Fibroblast of the aortic adventitia (primary cell): ENCODE results near the gene SV2B. TPM values are rescaled to one million over a fixed set of nuclear protein-coding genes. Genes with fewer than 3 reads are reported as not detected.

Experiments
- DNase-seq: peaks from one replicate; pipeline ENCODE4 v3.0.0-alpha.2; 2010; ENCODE audit warnings: low read depth
- H3K4me3 ChIP-seq: 2 replicates; pipeline ENCODE4 v1.5.1; 2011; ENCODE audit warnings: low read depth, mild to moderate bottlenecking, control low read depth, low read length, moderate library complexity
- total RNA-seq: library from RNA; depleted of rRNA; stranded (reverse); fragments of >200 nt; gene quantifications from 2 replicates; pipeline ENCODE4 v1.2.3, GENCODE V29; 2012; ENCODE audit warnings: low replicate concordance
- TF ChIP-seq, protein P1 (sequence below): IDR thresholded peaks from 2 replicates; pipeline ENCODE4 v1.5.1; 2011; ENCODE audit warnings: mild to moderate bottlenecking, low read length, control low read depth, inconsistent platforms; ENCODE audit not compliant: insufficient read depth

SV2B gene
- total RNA-seq, 1 donor = not detected

DNA sequence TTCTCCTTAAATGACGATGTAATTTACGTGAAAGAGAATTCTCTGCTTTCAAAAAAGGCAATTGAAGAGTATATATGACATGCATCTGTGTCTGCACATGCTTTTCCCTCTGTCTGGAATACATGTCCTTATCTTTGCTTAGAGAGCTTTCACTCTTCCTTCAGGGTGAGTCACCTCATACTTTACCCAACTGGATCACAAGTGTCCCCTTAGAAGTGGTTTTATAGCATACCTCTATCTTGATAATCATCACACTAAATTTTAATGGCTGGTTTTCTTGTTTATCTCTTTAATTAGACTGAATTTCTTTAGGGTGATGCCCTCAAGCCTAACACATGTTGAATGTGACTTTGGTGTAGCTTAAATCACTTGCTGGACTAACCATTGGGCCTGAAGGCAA lies 178.9 kb downstream of the SV2B start:
- TF ChIP-seq, protein P1, sequence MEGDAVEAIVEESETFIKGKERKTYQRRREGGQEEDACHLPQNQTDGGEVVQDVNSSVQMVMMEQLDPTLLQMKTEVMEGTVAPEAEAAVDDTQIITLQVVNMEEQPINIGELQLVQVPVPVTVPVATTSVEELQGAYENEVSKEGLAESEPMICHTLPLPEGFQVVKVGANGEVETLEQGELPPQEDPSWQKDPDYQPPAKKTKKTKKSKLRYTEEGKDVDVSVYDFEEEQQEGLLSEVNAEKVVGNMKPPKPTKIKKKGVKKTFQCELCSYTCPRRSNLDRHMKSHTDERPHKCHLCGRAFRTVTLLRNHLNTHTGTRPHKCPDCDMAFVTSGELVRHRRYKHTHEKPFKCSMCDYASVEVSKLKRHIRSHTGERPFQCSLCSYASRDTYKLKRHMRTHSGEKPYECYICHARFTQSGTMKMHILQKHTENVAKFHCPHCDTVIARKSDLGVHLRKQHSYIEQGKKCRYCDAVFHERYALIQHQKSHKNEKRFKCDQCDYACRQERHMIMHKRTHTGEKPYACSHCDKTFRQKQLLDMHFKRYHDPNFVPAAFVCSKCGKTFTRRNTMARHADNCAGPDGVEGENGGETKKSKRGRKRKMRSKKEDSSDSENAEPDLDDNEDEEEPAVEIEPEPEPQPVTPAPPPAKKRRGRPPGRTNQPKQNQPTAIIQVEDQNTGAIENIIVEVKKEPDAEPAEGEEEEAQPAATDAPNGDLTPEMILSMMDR = no peak
- H3K4me3 ChIP-seq = no peak overlapping the region
- no peak for DNase-seq

DNA sequence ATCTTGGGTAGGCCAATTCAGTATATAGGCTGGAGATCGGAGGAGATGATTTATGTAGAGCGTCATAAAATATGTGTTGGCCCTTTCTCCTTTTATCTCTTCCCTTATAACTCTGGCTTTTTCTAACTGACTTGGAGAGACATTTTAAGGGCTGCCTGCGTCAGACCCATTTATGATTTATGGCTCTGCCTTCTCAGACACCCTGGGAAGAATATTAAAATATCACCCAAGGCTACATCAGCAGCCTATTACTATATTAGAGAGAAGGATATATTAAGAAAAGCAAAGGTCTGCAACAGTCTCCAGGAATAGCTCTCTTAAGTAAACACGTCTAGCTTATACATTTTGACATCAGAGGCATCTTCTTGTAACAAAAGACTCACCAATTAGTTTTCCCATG lies 179.4 kb downstream of the SV2B start:
- no peak overlapping the region for H3K4me3 ChIP-seq
- DNase-seq = no peak
- TF ChIP-seq, protein P1 = no peak

DNA sequence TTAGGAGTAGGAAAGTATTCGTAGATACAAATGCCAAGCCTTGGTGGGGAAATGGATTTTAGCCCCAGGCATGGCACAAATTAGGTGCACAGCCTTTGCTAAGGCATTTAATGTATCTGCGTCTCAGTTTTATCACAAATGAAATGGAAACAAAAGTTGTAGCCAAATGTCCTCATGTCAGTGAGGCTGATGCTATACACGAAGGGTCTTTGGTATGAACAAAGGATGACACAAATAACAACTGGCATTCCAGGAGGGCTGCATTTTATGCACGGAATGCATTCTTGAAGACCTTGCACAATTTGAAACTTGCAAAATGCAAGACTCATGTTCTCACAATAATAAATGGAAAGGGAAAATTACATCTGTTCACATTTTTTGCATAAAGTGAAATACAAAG lies 181.9 kb downstream of the SV2B start:
- H3K4me3 ChIP-seq = no peak overlapping the region
- DNase-seq = no peak
- TF ChIP-seq, protein P1 = no peak

DNA sequence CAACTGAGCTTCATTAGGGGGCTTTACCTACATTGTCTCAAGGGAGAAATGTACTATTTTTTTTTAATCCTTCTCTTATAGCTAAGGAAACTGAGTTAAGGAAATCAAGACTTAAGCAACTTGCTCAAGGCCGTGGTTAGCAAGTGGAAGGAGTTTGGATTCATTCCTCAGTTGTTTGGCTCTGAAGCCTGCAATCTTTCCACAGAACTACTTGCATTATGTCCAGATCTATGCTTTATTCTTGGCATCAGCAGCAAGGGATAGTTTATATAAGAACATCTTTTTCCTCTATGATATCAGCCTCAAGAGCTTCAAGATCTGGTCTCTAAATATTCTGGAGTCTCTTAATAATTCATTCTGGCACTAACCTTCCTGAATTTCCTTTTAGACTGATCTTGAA lies 182.4 kb downstream of the SV2B start:
- no peak overlapping the region for H3K4me3 ChIP-seq
- no peak for DNase-seq
- TF ChIP-seq, protein P1 = no peak

DNA sequence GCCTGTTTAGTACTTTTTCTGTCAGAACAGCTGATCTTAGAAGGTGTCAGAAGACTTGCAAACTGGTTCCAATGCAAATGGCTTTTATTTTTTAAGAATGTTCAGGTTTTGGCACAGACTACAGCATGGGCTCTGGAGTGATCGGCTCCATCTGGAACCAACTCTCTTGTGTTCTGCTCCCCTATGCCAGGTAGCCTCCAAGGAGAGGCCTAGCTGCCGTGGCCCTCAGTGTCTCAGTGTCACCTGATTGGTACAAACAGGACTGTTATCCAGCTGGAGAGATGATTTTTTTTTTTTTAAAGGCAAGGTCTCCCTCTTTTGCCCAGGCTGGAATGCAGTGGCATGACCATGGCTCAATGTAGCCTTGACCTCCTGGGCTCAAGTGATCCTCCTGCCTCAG lies 183.1 kb downstream of the SV2B start:
- TF ChIP-seq, protein P1 = no peak
- DNase-seq = no peak
- no peak overlapping the region for H3K4me3 ChIP-seq

DNA sequence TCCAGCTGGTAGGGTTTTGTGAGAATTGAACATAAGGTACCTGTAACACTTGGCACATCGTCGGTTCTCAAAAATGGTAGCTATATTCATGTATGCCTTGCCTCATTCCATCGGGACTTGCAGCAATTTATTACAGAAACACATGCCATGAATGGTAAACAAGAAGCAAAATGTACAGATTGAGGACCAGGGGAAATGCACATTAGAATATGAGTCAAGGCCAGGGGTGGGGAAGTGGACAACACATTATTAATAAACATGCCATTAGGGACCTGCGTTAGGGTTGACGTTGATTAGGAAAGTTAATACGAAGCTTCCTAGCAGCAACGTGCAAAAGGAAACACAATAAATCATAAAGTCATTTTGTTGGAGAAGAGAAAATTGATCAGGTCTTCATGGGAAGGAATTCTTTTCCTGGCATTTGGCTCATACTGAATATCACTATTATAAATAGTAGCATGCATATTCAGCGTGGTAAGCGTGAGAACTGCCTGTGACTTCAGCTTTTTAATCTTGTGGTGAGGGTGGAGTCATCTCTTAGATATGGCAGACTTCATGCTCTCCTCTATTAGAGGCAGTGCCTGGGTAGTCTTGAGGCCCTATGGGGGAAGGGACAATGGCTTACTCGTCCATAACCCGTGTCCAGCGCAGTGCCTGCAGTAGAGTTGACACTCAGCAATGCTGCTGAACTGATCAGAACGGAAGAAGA lies 184.9 kb downstream of the SV2B start:
- TF ChIP-seq, protein P1 = no peak
- no peak overlapping the region for H3K4me3 ChIP-seq
- no peak for DNase-seq

DNA sequence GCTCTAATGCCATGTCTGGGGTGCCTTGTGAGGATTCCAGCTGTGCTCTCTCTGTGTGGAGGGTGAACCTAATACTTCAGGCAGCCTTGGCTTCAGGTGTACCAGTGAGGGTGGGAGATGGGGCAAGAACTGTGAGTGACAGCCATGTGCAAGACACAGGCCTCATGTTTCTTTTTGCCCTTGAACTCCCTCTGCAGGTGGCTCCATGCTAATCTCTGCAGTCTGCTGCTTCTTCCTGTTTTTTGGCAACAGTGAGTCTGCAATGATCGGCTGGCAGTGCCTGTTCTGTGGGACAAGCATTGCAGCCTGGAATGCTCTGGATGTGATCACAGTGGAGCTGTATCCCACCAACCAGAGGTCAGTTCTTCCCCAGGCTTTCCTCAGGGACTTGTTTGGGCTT lies 189.3 kb downstream of the SV2B start:
- TF ChIP-seq, protein P1 = no peak

More for the DNA sequence above, 189.3 kb downstream of the SV2B start:
- no peak for DNase-seq
- H3K4me3 ChIP-seq = no peak overlapping the region
